Skeletal muscle satellite cell (primary cell): ENCODE results near the gene DNLZ.

Source experiments
- H3K27me3 ChIP-seq: 2 replicates; pipeline ENCODE4 v1.7.0; 2013; ENCODE audit warnings: low read length; ENCODE audit not compliant: control insufficient read depth, insufficient read depth
- H3K36me3 ChIP-seq: 2 replicates; pipeline ENCODE4 v1.7.0; 2013; ENCODE audit warnings: mild to moderate bottlenecking, control low read depth, low read length; ENCODE audit not compliant: insufficient read depth
- H3K4me1 ChIP-seq: 2 replicates; pipeline ENCODE4 v1.7.0; 2013; ENCODE audit warnings: low read length; ENCODE audit not compliant: control insufficient read depth, insufficient read depth
- H3K4me2 ChIP-seq: 2 replicates; pipeline ENCODE4 v1.7.0; 2013; ENCODE audit warnings: mild to moderate bottlenecking, low read length
- H3K4me3 ChIP-seq: 2 replicates; pipeline ENCODE4 v1.7.0; 2013; ENCODE audit warnings: low read length
- H3K9ac ChIP-seq: 2 replicates; pipeline ENCODE4 v1.7.0; 2013; ENCODE audit warnings: mild to moderate bottlenecking, low read depth, low read length, moderate library complexity
- H3K9me3 ChIP-seq: replicated peaks from 2 replicates; pipeline ENCODE4 v1.7.0; 2013; ENCODE audit warnings: mild to moderate bottlenecking, control low read depth, low read length

DNLZ gene

DNA sequence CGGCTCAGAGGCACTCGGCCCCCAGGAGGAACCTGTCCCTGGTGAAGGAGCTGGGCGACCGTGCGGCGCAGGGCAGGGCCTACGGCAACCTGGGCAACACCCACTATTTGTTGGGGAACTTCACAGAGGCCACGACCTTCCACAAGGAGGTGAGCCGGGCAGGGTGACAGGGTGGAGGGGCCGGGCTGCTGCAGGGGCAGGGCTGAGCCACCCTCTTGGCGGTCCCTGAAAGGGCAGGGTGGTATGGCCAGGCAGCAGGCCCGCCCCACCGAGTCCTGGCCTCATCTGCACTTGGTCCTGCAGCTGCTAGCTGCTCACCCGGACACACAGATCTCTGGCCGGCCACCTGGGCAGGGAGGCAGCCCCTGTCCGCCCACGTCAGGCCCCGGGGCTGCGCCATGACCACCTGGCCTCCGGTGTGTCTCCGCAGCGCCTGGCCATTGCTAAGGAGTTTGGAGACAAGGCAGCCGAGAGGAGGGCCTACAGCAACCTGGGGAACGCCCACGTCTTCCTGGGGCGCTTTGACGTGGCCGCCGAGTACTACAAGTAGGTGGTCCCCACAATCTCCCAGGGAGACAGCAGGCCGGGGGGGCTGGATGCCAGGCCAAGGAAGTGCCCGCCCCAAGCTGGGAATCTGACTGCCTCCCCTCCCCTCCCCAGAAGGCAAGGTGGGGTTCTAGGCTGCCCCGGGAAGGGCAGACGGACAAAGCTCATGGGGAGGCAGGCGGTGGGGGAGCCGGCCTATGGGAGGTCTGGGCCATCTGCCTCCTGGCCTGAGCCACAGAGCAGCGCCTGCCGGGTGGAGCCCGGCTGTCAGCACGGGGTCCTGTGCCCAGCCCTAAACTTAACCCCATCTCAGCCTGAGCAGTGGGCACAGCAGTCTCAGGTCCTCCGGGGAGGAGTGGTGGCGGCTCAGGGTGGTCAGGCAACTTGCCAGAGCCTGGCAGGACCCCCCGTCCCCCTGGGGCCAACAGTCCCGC is 25.8 kb downstream of the DNLZ start:
- Histone ChIP-seq H3K36me3 (peaks cover 60% of the 10 kb centered on the region), H3K4me3 (no peak overlapping the region), H3K9me3 (no peaks in the 10 kb centered on the region), H3K4me1 (peaks cover 10% of the 10 kb centered on the region), H3K4me2 (no peak overlapping the region), H3K9ac (no peak overlapping the region), H3K27me3 (no peaks in the 10 kb centered on the region)

DNA sequence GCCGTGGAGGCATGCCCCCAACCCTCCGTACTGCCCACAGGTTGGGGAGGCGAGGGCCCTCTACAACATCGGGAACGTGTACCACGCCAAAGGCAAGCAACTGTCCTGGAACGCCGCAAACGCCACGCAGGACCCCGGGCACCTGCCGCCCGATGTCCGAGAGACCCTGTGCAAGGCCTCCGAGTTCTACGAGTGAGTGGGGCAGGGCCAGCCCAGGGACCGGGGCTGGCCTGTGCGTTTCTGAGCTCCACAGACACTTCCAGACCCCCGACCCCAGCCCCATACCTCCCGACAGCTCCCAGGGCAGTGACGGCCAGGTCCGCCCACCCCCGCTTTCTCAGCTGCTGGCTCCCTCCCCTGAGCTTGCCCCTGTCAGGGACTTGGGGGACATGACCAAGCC is 26.7 kb downstream of the DNLZ start:
- no peak overlapping the region for H3K9ac ChIP-seq
- no peak overlapping the region for H3K4me3 ChIP-seq
- peaks cover 10% of the 10 kb centered on the region for H3K4me1 ChIP-seq
- H3K9me3 ChIP-seq: no peaks in the 10 kb centered on the region
- peaks cover 65% of the 10 kb centered on the region for H3K36me3 ChIP-seq
- H3K27me3 ChIP-seq: no peaks in the 10 kb centered on the region
- no peak overlapping the region for H3K4me2 ChIP-seq

DNA sequence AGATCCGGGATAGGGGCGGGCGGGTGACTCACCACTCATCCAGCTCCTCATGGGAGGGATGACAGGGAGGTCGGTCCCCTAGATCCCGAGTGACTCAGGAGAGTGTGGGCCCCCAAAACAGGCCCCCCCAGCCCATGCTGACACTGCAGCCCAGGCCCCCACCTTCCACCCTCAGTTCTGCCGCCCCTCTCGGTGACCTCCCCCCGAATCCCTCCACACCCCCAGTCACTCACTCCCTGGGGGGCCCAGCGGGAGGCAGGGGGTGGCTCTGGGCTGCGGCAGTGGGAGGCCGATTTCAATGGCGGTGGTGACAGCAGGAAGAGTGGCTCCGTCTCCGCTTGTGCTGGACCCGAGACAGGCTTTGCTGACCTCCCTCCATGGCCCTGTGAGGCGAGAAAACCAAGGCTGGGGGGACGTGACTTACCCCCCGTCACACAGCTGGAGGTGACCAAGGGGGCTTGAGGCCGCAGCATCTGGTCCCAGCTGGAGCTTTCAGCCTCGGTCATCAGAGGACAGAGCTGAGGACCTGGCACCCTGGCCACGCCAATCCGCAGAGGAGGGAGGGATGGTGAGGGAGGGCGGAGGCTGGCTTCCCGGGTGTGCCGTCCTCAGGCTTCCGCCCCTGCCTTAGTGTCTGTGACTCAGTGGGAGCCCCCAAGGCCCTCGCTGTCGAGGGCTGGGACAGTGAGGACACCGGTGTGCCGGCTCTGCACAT is 27.2 kb downstream of the DNLZ start:
- H3K9me3 ChIP-seq: no peaks in the 10 kb centered on the region
- peaks cover 10% of the 10 kb centered on the region for H3K4me1 ChIP-seq
- H3K36me3 ChIP-seq: peaks cover 62% of the 10 kb centered on the region
- H3K9ac ChIP-seq: no peak overlapping the region
- no peak overlapping the region for H3K4me2 ChIP-seq
- H3K27me3 ChIP-seq: no peaks in the 10 kb centered on the region
- no peak overlapping the region for H3K4me3 ChIP-seq

DNA sequence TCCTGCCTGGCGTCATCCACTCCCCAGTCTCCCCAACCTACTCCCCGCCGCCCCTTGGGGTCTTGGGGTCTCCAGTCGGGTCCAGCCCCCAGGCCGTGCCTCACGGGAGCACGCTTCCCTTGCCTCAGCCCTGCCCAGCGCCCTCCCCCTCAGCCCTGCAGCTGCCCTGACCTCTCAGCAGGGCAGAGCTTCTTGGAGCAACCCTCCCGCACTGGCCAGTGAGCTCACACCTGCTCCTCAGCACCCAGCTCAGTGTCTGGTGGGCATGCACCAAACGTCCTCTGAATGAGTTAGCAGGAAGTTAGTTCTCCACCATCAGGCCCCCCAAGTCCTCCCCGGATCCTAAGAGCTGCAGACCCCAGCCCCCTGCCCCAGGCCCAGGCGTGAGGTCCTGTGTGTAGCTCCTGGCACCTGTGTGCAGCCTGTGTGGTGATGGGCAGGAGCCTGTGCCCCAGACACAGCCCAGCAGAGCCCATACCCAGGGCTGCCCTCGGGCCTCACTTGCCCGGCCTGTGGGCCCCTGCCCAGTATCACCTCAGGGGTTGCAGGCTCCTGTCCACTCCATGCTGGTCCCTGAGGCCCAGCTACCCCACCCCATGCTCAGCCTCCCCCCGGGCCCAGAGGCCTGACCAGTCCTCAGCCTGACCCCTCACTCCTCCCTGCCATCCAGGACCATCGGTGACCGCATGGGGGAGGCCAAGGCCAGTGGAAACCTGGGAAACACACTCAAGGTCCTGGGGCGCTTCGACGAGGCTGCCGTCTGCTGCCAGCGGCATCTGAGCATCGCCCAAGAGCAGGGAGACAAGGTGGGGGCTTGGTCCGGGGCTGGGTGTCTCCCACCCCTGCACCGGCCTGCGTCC is 28.0 kb downstream of the DNLZ start:
- no peaks in the 10 kb centered on the region for H3K27me3 ChIP-seq
- no peak overlapping the region for H3K9ac ChIP-seq
- H3K36me3 ChIP-seq: peaks cover 58% of the 10 kb centered on the region
- no peak overlapping the region for H3K4me2 ChIP-seq
- H3K9me3 ChIP-seq: no peaks in the 10 kb centered on the region
- peaks cover 10% of the 10 kb centered on the region for H3K4me1 ChIP-seq
- no peak overlapping the region for H3K4me3 ChIP-seq

DNA sequence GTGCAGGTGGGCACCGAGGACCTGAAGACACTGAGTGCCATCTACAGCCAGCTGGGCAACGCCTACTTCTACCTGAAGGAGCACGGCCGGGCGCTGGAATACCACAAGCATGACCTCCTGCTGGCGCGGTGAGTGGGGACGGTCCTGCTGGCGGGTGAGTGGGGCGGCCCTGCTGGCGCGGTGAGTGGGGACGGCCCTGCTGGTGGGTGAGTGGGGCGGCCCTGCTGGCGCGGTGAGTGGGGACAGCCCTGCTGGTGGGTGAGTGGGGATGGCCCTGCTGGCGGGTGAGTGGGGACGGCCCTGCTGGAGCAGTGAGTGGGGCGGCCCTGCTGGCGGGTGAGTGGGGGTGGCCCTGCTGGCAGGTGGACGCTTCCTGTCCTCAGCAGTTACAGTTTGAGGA is 29.0 kb downstream of the DNLZ start:
- Histone ChIP-seq H3K9me3 (no peaks in the 10 kb centered on the region), H3K4me3 (no peak overlapping the region), H3K27me3 (no peaks in the 10 kb centered on the region), H3K9ac (no peak overlapping the region), H3K4me2 (no peak overlapping the region), H3K4me1 (peaks cover 11% of the 10 kb centered on the region), H3K36me3 (peaks cover 50% of the 10 kb centered on the region)

DNA sequence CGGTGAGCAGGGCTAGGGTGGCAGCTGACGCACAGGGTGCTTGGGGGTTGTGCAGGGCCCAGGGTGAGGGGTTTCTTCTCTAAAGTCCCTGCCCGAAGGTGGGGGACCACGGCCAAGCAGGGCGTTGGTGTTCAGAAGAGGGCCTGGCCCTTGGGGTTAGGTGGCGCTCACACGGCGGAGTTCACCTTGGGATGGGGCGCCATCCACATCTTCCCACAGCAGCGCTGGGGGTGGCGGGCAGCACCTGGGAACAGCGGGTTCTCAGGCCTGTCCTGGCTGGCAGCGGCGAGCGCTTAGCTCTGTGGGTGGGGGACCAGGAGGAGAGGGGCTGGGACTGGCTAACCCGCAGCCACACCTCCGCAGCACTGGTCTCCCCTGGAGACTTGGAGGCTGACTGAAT is 30.1 kb downstream of the DNLZ start:
- Histone ChIP-seq H3K4me2 (no peak overlapping the region), H3K27me3 (no peaks in the 10 kb centered on the region), H3K36me3 (peaks cover 47% of the 10 kb centered on the region), H3K4me1 (peaks cover 19% of the 10 kb centered on the region), H3K9ac (no peak overlapping the region), H3K4me3 (no peak overlapping the region), H3K9me3 (no peaks in the 10 kb centered on the region)

DNA sequence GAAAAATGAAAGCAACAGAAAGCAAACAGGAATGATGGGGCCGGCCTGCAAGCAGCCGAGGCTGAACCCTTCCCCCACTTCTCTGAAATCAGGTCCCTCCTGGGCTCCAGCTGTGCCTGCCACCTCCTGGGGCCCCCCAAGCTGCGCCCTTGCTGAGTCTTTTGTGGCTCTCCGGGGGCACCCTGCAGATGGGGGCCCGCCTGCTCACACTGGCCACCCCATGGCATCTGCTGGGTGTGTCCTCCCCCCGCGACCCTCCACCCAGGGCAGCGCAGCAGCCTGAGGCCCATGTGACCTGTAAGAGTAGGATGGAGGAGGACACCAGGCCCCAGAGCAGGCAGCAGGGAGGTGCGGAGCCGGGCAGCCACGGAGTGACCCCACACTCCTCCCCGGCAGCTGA is 30.5 kb downstream of the DNLZ start:
- Histone ChIP-seq H3K9ac (no peak overlapping the region), H3K9me3 (no peaks in the 10 kb centered on the region), H3K4me2 (no peak overlapping the region), H3K36me3 (peaks cover 44% of the 10 kb centered on the region), H3K4me3 (no peak overlapping the region), H3K4me1 (peaks cover 19% of the 10 kb centered on the region), H3K27me3 (no peaks in the 10 kb centered on the region)

DNA sequence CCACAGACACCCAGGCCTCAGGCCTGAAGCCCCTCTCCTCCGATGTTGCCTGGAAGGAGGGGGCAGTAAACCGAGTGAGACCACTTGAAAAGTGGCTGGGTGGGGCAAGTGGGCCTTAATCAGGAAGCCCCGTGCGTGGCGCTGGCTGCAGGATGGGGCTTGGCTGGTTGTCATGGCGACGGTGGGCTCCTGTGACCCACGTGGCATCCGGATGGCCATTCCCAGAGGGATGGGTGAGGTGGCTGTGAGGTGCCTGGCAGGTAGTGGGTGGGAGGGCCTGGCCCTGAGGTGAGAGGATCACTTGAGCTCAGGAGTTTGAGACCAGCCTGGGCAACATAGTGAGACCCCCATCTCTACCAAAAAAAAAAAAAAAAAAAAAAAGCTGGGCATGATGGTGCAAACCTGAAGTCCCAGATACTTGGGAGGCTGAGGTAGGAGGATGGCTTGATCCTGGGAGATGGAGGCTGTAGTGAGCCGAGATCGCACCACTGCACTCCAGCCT is 31.0 kb downstream of the DNLZ start:
- H3K27me3 ChIP-seq: no peaks in the 10 kb centered on the region
- no peak overlapping the region for H3K9ac ChIP-seq
- H3K4me3 ChIP-seq: no peak overlapping the region
- H3K9me3 ChIP-seq: no peaks in the 10 kb centered on the region
- H3K36me3 ChIP-seq: peaks cover 40% of the 10 kb centered on the region
- H3K4me1 ChIP-seq: peaks cover 19% of the 10 kb centered on the region
- H3K4me2 ChIP-seq: no peak overlapping the region

DNA sequence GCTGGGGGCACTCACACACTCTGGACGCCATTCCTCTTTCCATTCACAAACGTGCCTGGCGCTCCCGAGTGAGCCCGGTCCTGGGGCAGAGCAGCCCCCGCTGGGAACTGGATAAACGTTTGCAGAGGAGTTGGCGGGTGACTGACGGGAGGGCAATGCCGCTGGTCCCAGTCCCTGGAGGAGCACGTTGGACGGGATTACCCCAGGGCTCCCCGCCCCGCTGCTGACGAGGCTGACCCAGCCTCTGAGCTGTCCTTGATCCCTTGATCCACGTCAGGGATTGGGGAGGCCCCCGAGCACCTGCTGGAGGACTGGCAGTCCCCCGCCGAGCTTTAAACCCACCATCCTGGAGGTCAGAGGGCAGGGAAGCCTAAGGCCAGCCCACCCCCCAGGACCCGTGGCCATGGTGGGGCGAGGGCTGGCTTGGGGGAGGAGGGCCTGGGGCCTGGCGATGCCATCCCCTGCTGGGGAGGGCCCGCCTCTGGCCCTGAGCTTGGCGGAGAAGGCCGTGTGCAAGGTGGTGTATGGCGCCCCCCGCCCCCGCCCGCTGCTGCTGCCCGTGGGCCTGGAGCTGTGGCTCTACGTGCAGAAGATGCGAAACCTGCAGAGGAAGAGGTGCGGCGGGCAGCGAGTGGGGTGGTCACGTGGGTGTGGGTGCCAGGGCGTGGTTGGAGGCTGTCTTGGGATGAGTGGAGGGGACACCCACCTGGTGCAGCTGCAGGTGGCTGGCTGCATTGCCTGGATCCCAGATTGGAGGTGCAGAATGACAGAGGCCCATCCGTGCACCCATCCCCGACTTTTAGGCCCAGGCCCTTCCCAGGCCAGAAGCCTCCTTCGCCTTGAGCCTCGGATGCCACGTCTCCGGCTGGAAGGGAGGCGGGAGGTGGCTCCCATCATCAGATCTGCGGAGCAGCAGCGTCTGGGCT is 31.7 kb downstream of the DNLZ start:
- Histone ChIP-seq H3K36me3 (peaks cover 33% of the 10 kb centered on the region), H3K9ac (no peak overlapping the region), H3K4me2 (no peak overlapping the region), H3K9me3 (no peaks in the 10 kb centered on the region), H3K4me1 (peaks cover 22% of the 10 kb centered on the region), H3K4me3 (no peak overlapping the region), H3K27me3 (no peaks in the 10 kb centered on the region)

DNA sequence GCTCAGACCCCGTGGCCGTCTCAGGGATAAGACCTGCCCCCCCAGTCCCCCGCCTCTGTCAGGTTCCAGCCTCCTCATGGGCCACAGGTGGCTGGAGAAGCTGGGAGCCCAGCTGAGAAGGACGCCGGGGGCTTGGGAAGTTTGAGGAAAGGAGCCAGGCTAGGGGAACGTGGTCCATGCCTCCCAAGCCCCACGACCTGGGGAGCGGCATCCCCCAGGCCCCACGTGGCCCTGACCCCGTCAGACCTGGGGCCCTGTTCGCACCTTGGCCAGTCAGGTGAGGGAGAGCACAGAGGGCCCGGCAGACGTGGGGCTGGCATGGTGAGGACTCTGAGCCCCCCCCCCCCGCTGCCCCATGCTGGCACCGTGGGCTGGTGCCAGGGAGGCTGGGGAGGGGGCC is 32.5 kb downstream of the DNLZ start:
- H3K4me2 ChIP-seq: no peak overlapping the region
- no peak overlapping the region for H3K4me3 ChIP-seq
- no peak overlapping the region for H3K9ac ChIP-seq
- peaks cover 25% of the 10 kb centered on the region for H3K4me1 ChIP-seq
- H3K36me3 ChIP-seq: peaks cover 27% of the 10 kb centered on the region
- no peaks in the 10 kb centered on the region for H3K27me3 ChIP-seq
- H3K9me3 ChIP-seq: no peaks in the 10 kb centered on the region
